Activated T-cell treated with anti-CD3 and anti-CD28 coated beads for 48 hours (primary cell): ENCODE measurements around the gene HRC.
"Not testable (repeated sequence)": the region's sequence is repeated elsewhere in the genome, so short reads cannot be mapped to it uniquely, and the experiment has no call there.

ENCODE experiments used
- DNase-seq: peaks from one replicate; pipeline ENCODE4 v3.0.0-alpha.2; 2020; ENCODE audit warnings: low read depth

Gene HRC, protein sequence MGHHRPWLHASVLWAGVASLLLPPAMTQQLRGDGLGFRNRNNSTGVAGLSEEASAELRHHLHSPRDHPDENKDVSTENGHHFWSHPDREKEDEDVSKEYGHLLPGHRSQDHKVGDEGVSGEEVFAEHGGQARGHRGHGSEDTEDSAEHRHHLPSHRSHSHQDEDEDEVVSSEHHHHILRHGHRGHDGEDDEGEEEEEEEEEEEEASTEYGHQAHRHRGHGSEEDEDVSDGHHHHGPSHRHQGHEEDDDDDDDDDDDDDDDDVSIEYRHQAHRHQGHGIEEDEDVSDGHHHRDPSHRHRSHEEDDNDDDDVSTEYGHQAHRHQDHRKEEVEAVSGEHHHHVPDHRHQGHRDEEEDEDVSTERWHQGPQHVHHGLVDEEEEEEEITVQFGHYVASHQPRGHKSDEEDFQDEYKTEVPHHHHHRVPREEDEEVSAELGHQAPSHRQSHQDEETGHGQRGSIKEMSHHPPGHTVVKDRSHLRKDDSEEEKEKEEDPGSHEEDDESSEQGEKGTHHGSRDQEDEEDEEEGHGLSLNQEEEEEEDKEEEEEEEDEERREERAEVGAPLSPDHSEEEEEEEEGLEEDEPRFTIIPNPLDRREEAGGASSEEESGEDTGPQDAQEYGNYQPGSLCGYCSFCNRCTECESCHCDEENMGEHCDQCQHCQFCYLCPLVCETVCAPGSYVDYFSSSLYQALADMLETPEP

DNA sequence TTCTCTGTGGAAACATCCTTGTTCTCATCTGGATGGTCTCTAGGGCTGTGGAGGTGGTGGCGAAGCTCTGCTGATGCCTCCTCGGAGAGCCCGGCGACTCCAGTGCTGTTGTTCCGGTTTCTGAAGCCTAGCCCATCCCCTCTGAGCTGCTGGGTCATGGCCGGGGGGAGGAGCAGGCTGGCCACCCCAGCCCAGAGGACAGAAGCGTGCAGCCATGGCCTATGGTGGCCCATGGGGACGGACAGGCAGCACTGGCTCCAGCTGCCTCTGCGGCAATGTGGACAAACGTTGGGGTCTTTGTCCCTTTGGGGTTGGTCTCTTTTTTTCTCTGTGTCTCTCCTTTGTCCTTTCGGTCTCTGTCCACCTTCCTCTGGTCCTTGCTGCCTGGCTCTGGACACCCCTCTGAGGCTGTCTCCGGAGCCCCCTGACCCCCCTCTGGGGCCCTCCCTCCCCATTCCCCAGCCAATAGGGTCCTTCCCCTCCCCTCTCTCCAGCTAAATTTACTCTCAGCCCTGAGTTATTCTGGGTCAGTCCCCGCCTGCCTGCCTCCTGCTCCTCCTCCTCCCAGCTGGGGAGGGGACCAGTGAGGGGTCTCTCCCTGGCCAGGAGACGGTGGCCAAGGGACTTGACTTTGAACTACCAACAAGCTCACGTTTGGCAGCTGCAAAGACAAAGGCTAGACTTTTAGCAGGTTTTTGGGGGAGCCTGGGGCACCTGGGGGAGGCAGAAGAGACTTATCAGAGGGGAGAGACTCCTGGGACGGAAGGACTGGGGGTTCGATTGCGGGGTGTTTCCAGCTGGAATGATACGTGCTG lies at the start of gene HRC:
Gene HRC (minus strand): TSS at position 392 of the 815 bp plus-strand sequence. CDS start 159 bp downstream, at position 233.
- no peak for DNase-seq

DNA sequence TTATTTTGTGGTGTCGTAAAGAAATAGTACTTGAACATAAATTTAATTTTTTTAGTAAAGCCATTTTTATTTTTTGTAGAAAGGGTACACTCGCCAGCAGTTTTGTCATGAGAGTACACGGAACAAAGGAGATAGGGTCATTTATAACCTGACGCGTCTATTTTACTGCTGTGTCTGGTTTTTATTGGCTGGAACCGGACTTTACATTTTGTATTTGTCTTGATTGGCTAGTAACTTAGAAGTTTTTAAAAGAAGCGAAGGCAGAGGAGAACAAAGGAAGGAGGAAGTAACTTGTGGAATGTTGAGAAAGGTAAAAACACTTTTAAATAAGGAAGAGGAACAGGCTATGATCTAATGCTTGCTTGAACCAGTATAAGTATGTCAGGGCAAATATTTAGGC lies 45.8 kb upstream of the HRC start:
- DNase-seq = no peak

DNA sequence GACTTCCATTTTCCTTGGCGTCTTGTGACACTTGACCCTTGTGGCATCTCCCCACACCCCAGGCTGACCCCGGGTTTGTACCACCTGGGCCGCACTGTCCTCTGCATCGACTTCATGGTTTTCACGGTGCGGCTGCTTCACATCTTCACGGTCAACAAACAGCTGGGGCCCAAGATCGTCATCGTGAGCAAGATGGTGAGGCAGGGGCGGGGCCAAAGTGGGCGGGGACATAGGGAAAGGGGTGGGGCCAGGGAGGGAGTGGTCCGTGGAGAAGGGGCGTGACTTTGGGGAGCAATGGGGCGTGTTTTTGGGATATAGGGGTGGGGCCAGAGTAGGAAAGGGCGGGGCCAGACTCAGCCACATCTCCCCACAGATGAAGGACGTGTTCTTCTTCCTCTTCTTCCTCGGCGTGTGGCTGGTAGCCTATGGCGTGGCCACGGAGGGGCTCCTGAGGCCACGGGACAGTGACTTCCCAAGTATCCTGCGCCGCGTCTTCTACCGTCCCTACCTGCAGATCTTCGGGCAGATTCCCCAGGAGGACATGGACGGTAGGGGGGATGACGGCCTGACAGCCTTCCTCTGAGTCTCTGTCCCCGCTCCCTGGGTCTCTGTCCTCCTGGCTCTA lies 45.2 kb upstream of the HRC start:
- DNase-seq = no peak

DNA sequence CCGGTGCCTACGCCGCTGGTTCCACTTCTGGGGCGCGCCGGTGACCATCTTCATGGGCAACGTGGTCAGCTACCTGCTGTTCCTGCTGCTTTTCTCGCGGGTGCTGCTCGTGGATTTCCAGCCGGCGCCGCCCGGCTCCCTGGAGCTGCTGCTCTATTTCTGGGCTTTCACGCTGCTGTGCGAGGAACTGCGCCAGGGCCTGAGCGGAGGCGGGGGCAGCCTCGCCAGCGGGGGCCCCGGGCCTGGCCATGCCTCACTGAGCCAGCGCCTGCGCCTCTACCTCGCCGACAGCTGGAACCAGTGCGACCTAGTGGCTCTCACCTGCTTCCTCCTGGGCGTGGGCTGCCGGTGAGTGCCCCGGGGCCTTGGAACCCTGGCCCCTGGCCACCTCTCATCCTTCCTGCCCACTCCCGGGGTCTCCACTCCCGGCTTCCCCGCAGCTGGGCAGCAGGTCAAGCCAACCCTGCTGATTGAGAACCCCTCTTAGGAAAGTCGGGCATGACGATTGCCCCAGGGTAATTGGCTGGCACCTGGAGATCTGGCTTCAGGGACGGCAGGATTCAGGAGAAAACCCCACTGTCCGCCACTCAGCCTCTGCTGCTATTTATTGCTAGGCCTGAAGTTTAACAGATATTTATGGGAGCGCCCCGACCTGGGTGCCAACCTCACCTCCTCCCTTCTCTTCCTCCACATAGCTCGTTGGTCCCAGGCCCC lies 41.5 kb upstream of the HRC start:
- no peak for DNase-seq

DNA sequence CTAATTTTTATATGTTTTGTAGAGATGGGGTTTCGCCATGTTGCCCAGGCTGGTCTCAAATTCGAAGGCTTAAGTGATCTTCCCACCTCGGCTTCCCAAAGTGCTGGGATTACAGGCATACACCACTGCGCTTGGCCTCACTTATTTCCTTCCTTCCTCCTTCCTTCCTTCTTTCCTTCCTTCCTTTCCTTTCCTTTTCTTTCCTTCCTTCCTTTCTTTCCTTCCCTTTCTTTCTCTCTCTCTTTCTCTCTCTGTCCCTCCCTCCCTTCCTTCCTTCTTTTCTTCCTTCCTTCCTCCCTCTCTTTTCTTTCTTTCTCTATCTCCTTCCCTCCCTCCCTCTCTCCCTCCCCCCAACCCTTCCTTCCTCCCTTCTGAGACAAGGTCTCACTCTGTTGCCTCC lies 39.2 kb upstream of the HRC start:
- no peak for DNase-seq

DNA sequence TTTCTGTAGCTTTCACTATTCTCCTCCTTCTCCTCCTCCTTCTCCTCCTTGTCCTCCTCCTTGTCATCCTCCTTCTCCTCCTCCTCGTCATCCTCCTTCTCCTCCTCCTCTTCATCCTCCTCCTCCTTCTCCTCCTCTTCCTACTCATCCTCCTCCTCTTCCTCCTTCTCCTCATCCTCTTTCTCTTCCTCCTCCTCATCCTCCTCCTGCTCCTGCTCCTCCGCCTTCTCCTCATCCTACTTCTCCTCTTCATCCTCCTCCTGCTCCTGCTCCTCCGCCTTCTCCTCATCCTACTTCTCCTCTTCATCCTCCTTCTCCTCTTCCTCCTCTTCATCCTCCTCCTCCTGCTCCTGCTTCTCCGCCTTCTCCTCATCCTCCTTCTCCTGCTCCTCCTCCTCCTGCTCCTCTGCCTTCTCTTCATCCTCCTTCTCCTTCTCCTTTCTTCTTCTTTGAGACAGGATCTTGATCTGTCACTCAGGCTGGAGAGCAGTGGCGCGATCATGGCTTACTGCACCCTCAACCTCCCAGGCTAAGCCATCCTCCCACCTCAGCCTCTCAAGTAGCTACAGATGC lies 38.7 kb upstream of the HRC start:
- DNase-seq = no peak

DNA sequence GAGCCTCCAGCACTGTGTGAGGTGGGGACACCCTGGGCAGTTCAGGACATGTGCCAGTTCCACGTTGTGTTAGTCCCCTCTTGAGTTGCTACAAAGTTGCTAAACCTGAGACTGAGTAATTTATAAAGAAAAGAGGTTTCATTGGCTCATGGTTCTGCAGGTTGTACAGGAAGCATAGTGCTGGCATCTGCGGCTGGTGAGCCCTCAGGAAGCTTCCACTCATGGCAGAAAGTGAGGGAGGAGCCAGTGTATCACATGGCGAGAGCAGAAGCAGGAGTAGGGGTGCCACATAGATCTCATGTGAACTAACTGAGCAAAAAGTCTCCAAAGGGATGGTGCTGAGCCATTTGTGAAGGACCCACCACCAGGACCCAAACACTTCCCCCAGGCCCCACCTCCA lies 35.6 kb upstream of the HRC start:
- no peak for DNase-seq

DNA sequence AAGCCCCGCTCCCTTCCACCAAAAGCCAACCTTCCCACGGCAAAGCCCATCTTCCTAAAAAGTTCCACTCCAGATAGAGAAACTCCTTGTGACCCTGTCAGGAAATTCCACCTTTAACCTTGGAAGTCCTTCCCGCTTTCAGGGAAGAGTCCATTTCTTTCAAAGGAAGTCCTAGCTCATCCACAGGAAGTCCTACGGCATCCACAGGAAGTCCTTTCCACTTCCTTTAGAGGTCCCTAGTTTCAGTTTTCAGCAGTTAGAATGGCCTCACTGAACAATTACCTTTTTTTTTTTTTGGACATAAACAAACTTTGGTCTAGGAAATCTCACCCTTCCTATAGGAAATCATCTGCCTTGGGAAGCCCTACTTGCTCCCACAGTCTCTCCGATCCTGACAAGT lies 34.1 kb upstream of the HRC start:
- DNase-seq = no peak

DNA sequence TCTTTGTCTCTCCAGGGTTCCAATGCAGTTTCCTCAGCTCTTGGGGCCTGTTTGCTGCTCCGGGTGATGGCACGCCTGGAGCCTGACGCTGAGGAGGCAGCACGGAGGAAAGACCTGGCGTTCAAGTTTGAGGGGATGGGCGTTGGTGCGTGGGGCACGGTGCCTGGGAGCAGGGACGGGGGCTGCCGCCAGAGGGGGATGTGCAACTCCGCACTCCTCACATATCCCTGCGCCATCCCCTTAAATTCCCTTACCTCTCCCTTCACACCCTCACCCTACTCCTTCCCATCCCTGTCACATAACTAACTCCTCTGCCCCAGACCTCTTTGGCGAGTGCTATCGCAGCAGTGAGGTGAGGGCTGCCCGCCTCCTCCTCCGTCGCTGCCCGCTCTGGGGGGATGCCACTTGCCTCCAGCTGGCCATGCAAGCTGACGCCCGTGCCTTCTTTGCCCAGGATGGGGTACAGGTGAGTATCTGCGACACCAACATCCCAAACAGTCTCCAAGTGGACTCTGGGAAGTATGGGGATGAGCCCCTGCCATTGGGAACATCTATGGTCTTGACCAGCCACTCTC lies 33.5 kb upstream of the HRC start:
- DNase-seq = no peak

DNA sequence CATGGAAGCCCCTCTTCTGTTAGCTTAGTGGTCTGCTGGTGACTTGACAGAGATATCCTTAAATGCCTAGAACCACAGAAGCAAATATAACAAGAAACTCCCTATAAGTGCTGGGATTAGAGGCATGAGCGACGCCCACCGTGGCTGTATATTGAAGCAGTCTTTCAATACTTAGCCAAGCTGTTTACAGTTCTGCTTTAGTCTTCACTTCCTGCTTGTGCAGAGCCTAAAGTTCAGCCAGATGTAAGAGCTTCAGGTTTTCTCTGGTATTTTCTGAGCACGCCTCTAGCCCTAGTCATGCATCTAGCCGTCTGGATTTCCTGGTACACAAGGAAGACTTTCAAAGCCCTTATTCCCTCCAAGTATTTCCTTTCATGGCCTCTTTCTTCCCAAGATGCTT lies 30.9 kb upstream of the HRC start:
- DNase-seq = no peak

DNA sequence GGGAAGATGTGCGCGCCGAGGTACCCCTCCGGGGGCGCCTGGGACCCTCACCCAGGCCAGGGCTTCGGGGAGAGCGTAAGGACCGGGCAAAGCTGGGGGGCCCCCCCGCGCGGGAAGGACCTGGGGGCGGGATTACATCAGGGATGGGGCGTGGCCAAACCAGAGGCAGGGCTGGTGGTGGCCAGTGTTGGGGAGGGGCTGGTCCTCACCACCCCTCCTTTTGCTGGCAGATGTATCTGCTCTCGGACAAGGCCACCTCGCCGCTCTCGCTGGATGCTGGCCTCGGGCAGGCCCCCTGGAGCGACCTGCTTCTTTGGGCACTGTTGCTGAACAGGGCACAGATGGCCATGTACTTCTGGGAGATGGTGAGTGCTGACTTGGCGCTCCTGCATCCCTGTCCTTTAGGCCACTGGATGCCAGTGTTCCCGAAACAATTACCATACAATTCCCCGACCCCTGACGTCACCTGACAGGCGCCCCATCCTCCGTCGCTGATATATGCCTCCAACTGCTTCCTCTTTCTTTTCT lies 27.7 kb upstream of the HRC start:
- DNase-seq = no peak

DNA sequence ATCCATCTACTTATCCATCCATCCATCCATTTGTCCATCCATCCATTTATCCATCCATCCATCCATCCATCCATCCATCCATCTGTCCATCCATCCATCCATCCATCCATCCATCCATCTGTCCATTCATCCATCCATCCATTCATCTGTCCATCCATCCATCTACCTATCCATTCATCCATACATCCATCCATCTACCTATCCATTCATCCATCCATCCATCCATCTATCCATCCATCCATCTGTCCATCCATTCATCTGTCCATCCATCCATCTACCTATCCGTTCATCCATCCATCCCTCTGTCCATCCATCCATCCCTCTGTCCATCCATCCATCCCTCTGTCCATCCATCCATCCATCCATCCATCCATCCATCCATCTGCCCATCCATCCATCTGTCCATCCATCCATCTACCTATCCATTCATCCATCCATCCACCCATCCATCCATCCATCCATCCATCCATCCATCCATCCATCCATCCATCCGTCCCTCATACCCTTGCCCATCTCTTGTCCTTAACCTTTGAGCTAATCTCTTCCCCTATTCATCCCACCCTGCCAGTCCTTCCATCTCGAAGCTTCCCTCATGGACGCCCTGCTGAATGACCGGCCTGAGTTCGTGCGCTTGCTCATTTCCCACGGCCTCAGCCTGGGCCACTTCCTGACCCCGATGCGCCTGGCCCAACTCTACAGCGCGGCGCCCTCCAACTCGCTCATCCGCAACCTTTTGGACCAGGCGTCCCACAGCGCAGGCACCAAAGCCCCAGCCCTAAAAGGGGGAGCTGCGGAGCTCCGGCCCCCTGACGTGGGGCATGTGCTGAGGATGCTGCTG lies 27.0 kb upstream of the HRC start:
- not testable (repeated sequence) for DNase-seq

DNA sequence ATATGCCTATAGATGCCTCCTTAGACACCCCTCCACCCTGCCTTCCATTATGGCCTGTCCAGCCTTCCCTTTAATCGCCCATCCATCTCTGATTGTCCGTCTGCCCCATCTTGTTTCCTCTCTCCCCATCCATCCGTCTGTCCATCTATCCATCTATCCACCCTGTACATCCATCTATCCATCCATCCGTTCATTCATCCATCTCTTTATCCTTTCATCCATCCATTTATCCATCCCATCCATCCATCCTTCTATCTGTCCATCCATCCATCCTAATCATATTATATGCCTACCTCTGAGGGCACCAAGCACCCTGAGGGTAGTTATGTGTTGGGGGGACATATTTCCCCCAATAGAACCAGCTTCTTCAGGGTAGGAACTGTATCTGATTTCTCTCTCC lies 25.5 kb upstream of the HRC start:
- no peak for DNase-seq

DNA sequence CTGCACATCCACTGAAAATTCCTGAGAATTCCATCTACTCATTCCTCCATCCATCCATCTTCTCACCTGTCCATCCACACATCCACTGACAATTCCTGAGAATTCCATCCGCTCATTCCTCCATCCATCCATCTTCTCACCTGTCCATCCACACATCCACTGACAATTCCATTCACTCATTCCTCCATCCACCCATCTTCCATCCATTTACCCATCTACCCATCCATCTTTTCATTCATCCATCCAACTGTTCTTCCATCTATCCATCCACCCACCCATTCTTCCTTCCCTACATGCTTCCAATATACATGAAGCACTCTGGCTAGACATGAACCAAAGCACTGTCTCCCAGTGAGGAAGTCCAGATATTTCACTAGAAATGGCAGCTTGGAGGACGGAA lies 18.0 kb upstream of the HRC start:
- DNase-seq = no peak

DNA sequence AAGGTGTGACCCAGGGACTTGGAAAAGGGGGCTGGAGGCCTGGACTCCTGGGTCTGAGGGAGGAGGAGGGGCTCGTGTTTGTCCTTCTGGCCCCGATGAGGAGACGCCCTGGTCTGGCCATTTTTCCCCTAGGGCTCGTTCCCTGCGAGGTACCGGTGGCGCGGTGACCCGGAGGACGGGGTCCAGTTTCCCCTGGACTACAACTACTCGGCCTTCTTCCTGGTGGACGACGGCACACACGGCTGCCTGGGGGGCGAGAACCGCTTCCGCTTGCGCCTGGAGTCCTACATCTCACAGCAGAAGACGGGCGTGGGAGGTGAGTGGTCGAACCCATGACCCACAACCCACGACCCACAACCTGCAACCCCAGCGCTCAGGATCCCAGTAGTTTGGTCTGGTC lies 13.2 kb upstream of the HRC start:
- no peak for DNase-seq

DNA sequence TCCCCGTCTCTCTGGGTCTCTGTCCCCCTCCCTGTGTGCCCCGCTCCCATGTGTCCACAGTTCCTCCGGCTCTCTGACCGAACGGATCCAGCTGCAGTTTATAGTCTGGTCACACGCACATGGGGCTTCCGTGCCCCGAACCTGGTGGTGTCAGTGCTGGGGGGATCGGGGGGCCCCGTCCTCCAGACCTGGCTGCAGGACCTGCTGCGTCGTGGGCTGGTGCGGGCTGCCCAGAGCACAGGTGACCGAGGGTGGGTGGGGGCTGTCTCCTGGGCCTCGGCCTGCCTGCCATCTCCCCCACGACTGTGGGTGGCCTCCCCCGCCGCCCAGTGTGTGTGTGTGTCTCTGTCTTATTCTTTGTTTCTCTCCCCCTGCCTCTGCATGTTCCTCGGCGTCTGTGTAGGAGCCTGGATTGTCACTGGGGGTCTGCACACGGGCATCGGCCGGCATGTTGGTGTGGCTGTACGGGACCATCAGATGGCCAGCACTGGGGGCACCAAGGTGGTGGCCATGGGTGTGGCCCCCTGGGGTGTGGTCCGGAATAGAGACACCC lies 12.7 kb upstream of the HRC start:
- no peak for DNase-seq

DNA sequence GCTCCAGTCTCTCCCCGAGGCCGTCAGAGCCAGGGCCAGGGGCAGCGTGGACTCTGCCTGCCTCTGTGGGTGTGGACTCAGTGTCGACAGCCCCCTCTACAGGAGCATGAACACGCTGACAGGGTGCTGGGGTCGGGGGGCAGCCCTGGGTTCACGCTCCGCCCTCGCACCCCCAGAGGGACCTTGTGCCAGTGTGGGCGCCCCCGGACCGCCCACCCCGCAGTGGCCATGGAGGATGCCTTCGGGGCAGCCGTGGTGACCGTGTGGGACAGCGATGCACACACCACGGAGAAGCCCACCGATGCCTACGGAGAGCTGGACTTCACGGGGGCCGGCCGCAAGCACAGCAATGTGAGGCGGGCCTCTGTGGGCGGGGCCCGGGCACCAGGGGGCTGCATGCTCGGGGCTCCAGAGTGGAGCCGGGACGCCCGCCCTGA lies 10.7 kb upstream of the HRC start:
- no peak for DNase-seq

DNA sequence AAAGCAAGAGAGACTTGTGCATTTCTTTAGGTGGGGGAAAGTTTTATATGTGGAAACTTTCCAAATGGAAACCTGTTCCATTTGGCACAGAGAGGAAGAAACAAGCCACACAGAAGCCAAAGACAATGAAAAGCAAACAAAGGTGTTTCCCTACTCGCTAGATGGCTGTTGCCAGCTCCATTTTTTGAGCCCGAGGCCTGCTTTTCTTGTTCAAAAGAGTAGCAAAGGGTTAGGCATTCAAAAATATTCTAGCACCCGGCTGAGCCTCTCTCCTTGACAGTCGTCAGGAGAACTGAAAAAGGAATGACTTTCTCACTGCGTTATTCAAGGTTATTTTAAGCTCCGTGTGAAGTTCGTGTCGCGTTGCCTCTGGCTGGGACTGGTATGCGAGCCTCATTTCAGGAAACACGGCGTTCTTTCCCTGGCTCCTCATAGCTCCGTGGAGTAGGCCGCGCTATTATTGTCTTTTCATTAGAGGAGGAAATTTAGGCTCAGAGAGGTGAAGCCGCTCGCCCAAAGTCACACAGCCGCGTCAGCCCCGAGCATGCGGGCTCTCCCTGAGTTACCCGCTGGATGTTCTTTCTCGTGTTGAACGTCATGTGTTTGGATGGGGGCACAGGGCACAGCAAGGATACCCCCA lies 10.0 kb upstream of the HRC start:
- DNase-seq = no peak

DNA sequence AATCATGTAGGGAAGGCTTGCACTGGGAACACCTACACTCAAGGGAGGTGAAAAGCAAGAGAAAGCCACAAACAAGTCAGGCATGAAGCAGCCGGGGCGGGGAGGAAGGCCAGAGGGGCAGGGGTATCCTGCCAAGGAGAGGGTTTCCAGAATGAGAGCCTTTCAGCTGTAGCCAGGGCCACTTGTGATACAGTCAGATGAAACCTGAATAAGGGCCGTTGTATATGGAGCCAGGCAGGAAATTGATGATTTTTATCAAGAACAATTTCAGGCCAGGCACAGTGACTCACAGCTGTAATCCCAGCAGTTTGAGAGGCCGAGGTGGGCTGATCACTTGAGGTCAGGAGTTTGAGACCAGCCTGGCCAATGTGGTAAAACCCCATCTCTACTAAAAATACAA lies 6.8 kb upstream of the HRC start:
- DNase-seq = no peak
